Tibial artery (tissue), 4 donors: ENCODE measurements around the gene RPA3.

ENCODE experiments used
- DNase-seq, 2 donors: peaks; one replicate each; pipeline ENCODE4 v3.0.0-alpha.2; 2019
- H3K27ac ChIP-seq, 2 donors: fragments of 200-600 bp; sonication (generic) in 1 of 2; 1 replicate in 1 of 2; 2 replicates in 1 of 2; pipeline ENCODE4 v1.5.1; 2018 to 2019; ENCODE audit warnings: mild to moderate bottlenecking in 1 of 2
- H3K27me3 ChIP-seq, 2 donors: fragments of 200-600 bp; sonication (generic) in 1 of 2; one replicate each; pipeline versions ENCODE4 v1.5.1 to v1.6.0; 2016 to 2019
- H3K36me3 ChIP-seq, 3 donors: fragments of 200-600 bp; sonication (generic) in 2 of 3; one replicate each; pipeline ENCODE4 v1.5.1; 2016 to 2019; ENCODE audit warnings: mild to moderate bottlenecking in 2 of 3
- H3K4me1 ChIP-seq, 4 donors: fragments of 200-600 bp; sonication (generic) in 2 of 4; 1 replicate in 3 of 4; 2 replicates in 1 of 4; pipeline ENCODE4 v1.5.1; 2016 to 2019
- H3K4me3 ChIP-seq, 2 donors: fragments of 200-600 bp; sonication (generic) in 1 of 2; 1 replicate in 1 of 2; 2 replicates in 1 of 2; pipeline ENCODE4 v1.5.1; 2018 to 2019; ENCODE audit warnings: mild to moderate bottlenecking in 2 of 2
- H3K9me3 ChIP-seq, 3 donors: fragments of 200-600 bp; sonication (generic) in 1 of 3; one replicate each; pipeline ENCODE4 v1.5.1; 2016 to 2019
- intact Hi-C: fragments of 100-400 bp; cut with DNase I; formaldehyde crosslinking; loops from one replicate; pipeline ENCODE4 v1.15.0; 2023; ENCODE audit warnings: low total_unique reads
- TF ChIP-seq, protein P1 (sequence below), 2 experiments: fragments of 200-600 bp in 1 of 2; fragments of 450-650 bp in 1 of 2; IDR thresholded peaks; one replicate each; pipeline ENCODE4 v1.5.1; 2017 to 2019; ENCODE audit warnings: antibody characterized with exemption in 2 of 2, mild to moderate bottlenecking in 1 of 2, moderate library complexity in 1 of 2

Gene RPA3

DNA sequence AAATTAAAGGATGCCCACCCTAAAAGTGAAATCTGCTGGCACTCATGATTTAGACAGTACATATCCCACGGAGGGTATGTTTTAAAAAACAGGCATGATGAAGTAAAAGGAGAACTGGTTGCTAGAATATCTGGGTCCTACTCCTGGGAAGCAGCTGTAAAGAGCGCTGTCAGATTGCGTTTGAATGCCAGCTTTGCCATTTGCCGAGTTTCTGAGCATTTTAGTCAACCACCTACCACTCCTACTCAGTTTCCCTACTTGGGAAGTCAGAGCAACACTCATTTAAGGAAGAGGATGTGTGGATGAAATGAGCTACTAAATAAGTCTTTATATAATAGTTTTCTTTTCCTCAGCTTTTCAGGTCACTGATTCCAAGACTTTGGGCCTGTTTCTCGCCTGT lies 79.0 kb downstream of the RPA3 start:
- H3K27ac ChIP-seq, result peak overlapping the region; percentile 86 to 90
- DNase-seq, result no peak
- peak overlapping the region; percentile 69 to 77 for H3K4me3 ChIP-seq
- TF ChIP-seq, protein P1, sequence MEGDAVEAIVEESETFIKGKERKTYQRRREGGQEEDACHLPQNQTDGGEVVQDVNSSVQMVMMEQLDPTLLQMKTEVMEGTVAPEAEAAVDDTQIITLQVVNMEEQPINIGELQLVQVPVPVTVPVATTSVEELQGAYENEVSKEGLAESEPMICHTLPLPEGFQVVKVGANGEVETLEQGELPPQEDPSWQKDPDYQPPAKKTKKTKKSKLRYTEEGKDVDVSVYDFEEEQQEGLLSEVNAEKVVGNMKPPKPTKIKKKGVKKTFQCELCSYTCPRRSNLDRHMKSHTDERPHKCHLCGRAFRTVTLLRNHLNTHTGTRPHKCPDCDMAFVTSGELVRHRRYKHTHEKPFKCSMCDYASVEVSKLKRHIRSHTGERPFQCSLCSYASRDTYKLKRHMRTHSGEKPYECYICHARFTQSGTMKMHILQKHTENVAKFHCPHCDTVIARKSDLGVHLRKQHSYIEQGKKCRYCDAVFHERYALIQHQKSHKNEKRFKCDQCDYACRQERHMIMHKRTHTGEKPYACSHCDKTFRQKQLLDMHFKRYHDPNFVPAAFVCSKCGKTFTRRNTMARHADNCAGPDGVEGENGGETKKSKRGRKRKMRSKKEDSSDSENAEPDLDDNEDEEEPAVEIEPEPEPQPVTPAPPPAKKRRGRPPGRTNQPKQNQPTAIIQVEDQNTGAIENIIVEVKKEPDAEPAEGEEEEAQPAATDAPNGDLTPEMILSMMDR (IDR thresholded peaks at IDR 0.05), result no peak
- H3K4me1 ChIP-seq, result peaks cover 0 to 15% (median 2%) of the 10 kb centered on the region in 4 donors
- H3K36me3 ChIP-seq, result peaks cover 0 to 16% (median 6%) of the 10 kb centered on the region in 3 donors
- intact Hi-C loops, result no loop called here
- H3K27me3 ChIP-seq, result no peaks in the 10 kb centered on the region
- no peaks in the 10 kb centered on the region for H3K9me3 ChIP-seq

DNA sequence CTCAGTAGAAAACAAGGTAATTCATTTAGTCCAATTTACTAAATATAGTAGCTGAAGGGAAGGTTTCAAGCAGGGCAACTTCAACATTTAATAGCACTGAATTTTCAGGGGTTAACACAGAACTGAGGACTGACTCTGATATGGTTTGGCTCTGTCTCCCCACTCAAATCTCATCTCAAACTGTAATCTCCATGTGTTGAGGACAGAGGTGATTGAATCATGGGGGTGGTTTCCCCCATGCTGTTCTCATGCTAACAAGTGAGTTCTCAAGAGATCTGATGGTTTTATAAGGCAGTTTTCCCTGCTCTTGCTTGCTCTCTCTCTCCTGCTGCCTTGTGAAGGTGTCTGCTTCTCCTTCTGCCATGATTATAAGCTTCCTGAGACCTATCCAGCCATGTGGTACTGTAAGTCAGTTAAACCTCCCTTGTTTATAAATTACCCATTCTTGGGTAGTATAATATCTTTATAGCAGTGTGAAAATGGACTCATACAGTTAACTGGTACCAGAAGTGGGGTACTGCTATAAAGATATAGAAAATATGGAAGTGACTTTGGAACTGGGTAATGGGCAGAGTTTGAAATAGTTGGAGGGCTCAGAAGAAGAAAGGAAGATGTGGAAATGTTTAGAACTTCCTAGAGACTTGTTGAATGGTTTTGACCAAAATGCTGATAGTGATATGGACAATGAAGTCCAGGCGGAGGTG lies 87.6 kb downstream of the RPA3 start:
- H3K4me1 ChIP-seq, result no peaks in the 10 kb centered on the region
- no peak for DNase-seq
- H3K4me3 ChIP-seq, result no peak overlapping the region
- H3K9me3 ChIP-seq, result no peaks in the 10 kb centered on the region
- H3K36me3 ChIP-seq, result peaks cover 0 to 9% (median 1%) of the 10 kb centered on the region in 3 donors
- no peak overlapping the region for H3K27ac ChIP-seq
- TF ChIP-seq, protein P1 (IDR thresholded peaks at IDR 0.05), result no peak
- H3K27me3 ChIP-seq, result no peaks in the 10 kb centered on the region
- intact Hi-C loops, result no loop called here

DNA sequence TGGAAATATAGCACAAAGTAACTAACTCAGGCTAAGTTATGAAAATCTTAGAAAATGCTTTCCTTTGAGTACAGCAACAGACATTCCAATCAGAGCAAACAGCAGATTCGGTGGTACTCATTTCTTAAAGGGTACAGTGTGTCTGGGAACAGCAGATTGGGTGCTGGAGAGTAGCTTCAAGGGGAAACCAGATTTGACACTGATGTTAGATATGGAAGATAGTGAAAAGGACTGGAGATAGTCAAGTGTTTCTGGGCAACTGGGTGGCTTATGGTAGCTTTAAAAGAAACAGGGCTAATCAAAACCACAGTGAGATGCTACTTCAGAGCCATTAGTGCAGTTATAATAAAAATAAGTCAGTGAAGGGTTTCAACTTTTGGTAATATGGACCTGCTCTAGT lies 89.9 kb downstream of the RPA3 start:
- intact Hi-C loops, result no loop called here
- no peak for DNase-seq
- Histone ChIP-seq H3K36me3 (no peaks in the 10 kb centered on the region), H3K27me3 (no peaks in the 10 kb centered on the region), H3K9me3 (no peaks in the 10 kb centered on the region), H3K4me3 (no peak overlapping the region), H3K27ac (no peak overlapping the region), H3K4me1 (no peaks in the 10 kb centered on the region)
- TF ChIP-seq, protein P1 (IDR thresholded peaks at IDR 0.05), result no peak

DNA sequence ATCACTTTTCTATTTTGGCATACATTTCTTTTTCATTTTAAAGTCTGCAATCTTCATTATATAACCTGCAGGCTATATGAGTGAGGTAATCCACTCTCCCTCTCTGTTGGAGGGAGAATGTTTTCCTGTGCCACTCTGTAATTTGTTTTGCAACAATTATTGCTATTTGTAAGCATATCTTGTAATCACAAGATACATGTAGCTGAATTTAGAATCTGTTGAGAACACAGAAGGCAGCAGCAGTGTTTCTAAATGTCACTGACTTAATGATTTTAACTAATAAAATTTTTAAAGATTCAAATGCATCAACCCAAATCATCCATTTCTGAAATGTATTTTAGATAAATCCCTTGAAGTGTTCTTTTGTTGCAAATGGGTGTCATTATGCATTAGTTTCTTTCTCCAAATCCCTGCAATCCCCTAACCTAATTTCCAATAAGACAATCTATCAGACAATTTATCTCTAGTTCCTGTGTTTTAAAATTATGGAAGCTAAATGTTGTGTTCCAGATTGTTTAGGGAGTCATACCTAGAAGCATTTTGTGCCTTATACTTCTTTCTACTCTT lies 97.7 kb downstream of the RPA3 start:
- DNase-seq, result no peak
- H3K4me1 ChIP-seq, result no peaks in the 10 kb centered on the region
- H3K27me3 ChIP-seq, result no peaks in the 10 kb centered on the region
- no peaks in the 10 kb centered on the region for H3K9me3 ChIP-seq
- no peak overlapping the region for H3K27ac ChIP-seq
- intact Hi-C loops, result no loop called here
- no peaks in the 10 kb centered on the region for H3K36me3 ChIP-seq
- no peak overlapping the region for H3K4me3 ChIP-seq
- TF ChIP-seq, protein P1 (IDR thresholded peaks at IDR 0.05), result no peak

DNA sequence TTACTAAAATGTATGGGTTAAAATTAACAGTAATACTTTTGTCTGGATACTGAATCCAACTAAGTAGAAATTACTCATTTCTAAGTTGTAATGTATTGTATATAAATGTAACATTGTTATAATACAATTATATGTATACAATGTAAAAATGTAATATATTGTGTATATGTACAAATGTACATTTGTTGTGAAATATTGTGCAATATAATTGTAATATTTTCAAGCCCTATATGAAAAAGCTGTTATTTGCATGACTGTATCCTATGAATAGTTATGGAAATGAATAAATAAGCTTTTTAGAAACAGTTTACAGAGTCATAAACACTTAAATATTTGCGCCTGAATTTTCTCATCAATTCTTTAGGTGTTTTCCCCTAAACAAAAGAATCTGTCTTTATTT lies 98.2 kb downstream of the RPA3 start:
- intact Hi-C loops, result no loop called here
- TF ChIP-seq, protein P1 (IDR thresholded peaks at IDR 0.05), result no peak
- Histone ChIP-seq H3K4me1 (no peaks in the 10 kb centered on the region), H3K4me3 (no peak overlapping the region), H3K27me3 (no peaks in the 10 kb centered on the region), H3K9me3 (no peaks in the 10 kb centered on the region), H3K27ac (no peak overlapping the region), H3K36me3 (no peaks in the 10 kb centered on the region)
- no peak for DNase-seq
